KOPT-K1 (cell line): ENCODE data around the gene RMC1.
A peak's percentile ranks its signal among the peaks of the same experiment; 100 is the strongest.
"Not testable (repeated sequence)": the region's sequence is repeated elsewhere in the genome, so short reads cannot be mapped to it uniquely, and the experiment has no call there.

Experiments
- H3K27ac ChIP-seq: fragments of 200-600 bp; sonication (generic); 2 replicates; pipeline ENCODE4 v1.5.1; 2016; ENCODE audit warnings: antibody characterized with exemption, mild to moderate bottlenecking, low read depth, low read length; ENCODE audit not compliant: poor library complexity, severe bottlenecking
- H3K36me3 ChIP-seq: fragments of 200-600 bp; sonication (generic); 2 replicates; pipeline ENCODE4 v1.5.1; 2017; ENCODE audit warnings: antibody characterized with exemption, mild to moderate bottlenecking, low read length, moderate library complexity; ENCODE audit not compliant: insufficient read depth
- H3K9me3 ChIP-seq: fragments of 200-600 bp; sonication (generic); 2 replicates; pipeline ENCODE4 v1.5.1; 2017; ENCODE audit warnings: antibody characterized with exemption, low read length, mild to moderate bottlenecking; ENCODE audit not compliant: insufficient read depth, poor library complexity, severe bottlenecking

Gene RMC1

DNA sequence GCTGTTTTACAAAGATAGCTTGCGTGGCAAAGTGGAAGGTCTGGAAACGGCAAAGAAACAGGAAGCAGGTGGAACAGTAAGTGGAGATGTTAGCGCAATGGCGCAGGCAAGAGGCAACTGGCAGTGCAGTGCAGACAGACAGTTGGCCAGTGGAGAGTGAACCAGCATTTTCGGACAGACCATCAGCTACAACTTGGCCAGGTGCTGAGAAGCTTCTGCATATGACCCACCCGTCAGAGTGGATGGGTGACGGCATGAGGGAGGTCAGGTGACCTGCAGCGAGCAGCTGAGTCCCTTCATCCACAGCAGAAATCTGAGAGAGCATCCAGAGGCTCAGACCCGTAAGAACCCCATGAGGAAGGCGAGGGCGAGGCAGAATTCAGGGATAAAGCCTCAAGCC, 49.2 kb downstream of the RMC1 start:
- Histone ChIP-seq H3K27ac (no peak overlapping the region), H3K36me3 (peaks cover 97% of the 10 kb centered on the region), H3K9me3 (no peaks in the 10 kb centered on the region)

DNA sequence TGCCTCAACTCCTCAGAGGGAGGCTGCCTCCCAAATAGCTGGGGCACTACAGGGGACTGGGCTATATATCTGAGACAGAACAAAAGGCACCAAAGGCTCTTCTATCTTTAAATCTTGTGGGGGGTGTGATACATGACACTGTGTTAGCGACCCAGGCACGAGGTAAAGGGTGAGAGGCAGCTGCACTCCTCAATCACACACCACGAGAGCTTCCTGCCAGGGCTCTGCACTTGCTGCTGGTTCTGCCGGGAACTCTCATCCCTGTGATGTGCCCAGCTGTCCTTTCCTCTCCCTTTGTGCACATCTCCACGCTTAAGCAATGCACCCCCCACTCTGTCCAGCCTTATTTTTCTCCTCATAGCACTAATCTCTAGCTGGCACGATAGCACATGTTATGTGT, 50.6 kb downstream of the RMC1 start:
- Histone ChIP-seq H3K9me3 (no peaks in the 10 kb centered on the region), H3K27ac (peak overlapping the region; percentile 38), H3K36me3 (peaks cover 93% of the 10 kb centered on the region)

DNA sequence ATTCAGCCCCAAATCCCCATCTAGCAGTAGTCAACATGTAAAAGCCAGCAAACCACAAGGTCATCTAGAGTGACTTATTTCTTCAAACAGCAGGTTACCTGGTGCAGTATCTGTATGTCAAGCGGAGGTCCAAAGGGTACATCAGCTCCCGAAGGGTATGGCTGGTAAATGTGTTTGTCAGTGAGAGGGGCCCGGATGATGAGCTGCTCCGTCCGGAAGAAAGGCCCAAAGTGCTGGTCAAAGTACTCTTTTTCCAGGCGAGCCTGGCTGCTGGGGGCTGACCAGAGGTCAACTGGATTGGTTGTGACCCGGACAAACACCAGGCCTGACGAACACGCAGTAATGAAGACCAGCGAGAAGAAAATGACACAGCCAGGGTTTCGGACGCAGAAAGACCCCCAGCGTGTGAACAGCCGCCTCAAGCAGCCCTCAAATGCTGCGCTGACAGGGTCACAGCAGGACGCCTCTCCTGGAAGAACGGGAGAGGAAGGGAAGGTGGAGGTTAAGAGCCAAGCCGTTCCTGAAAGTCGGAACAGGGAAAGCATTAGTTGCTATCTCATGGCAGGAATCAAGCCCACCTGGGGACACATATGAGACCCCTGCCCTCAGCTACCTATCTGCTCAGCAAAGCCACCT, 53.0 kb downstream of the RMC1 start:
- Histone ChIP-seq H3K27ac (no peak overlapping the region), H3K36me3 (peaks cover 93% of the 10 kb centered on the region), H3K9me3 (no peaks in the 10 kb centered on the region)

DNA sequence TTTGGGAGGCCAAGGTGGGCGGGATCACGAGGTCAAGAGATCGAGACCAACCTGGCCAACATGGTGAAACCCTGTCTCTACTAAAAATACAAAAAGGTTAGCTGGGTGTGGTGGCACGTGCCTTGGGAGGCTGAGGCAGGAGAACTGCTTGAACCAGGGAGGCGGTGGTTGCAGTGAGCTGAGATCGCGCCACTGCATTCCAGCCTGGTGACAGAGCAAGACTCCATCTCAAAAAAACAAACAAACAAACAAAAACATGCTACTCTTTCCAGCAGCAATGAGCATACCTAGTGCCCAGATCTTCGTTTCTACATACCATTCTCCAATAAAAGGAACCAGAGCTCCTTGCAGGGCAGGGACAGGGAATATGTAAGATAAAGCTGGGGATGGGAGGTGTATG, 54.2 kb downstream of the RMC1 start:
- H3K36me3 ChIP-seq = peaks cover 93% of the 10 kb centered on the region
- not testable (repeated sequence) for H3K9me3 ChIP-seq, H3K27ac ChIP-seq

DNA sequence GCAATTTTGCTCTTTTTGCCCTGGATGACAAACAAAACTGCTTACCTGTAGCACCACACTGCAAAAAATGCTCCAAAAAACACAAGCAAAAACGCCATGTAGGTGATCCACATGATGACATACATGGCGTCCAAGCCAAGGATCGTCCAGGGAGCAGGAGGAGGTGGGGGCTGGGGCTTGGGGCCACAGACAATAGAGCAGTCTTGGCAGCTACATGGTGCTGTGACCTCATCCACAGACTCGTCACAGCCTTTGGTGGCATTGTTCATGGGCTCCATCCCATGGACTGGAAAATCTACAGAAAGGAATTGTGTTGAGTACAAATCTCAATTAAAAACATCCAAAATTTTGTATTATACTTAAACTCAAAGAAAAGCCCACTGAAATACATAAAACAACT, 56.9 kb downstream of the RMC1 start:
- peaks cover 90% of the 10 kb centered on the region for H3K36me3 ChIP-seq
- no peaks in the 10 kb centered on the region for H3K9me3 ChIP-seq
- H3K27ac ChIP-seq = no peak overlapping the region

DNA sequence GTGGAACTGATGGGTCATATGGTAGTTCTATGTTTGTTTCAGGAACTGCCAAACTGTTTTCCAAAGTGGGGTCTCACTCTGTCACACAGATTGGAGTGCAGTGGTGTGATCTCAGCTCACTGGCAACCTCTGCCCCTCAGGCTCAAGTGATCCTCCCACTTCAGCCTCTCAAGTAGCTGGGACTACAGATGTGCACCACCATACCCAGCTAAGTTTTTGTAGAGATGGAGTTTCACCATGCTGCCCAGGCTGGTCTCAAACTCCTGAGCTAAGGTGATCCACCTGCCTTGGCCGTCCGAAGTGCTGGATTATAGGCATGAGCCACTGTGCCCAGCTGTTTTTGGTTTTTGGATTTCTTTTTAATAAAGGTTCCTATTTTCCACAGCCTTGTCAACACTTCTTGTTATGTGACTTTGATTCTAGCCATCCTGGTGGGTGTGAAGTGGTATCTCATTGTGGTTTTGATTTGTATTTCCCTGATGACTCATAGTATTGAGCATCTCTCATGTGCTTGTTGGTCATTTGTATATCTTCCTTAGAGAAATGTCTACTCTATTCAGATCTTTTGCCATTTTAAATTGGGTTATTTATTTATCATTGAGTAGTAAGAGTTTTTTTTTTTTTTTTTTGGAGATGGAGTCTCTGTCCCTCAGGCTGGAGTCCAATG, 60.2 kb downstream of the RMC1 start:
- Histone ChIP-seq H3K27ac (no peak overlapping the region), H3K36me3 (peaks cover 91% of the 10 kb centered on the region), H3K9me3 (no peaks in the 10 kb centered on the region)

DNA sequence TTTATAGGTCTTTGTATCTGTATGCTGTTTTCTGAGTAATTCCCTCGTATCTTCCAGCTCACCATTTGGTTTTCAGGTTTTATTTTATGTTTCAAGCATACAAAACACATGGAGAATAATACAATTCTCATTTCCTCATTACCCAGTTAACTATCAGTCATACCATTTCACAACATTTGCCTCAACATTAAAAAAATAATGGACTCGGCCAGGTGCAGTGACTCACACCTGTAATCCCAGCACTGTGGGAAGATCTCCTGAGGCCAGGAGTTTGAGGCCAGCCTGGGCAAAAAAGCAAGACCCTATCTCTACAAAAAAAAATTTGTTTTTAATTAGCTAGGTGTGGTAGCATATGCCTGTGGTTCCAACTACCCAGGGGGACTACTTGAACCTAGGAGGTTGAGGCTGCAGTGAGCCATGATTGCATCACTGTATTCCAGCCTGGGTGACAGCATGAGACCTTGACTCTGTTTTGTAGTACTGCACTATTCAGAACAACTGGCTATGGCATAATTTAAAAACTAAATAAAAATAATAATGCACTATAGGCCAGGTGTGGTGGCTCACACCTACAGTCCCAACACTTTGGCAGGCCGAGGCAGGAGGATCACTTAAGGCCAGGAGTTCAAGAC, 62.7 kb downstream of the RMC1 start:
- H3K36me3 ChIP-seq = peaks cover 95% of the 10 kb centered on the region

DNA sequence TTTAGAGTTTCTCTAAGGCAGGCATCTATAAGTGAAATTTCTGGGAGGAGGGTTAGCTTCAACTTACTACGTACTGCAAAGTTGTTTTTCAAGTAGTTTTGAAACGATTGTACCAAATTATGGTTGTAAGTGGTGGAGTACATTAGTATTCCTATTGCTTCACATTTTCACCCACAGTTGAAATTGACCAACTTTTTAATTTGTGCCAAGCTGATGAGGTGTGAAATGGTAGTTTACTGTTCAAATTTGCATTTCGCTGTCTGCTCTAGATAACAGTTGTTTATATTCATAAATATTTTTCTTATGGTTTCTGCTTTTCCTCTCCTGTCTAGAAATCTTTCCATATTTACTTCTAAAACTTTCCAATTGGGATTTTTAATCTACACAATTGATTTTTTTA, 64.4 kb downstream of the RMC1 start:
- Histone ChIP-seq H3K9me3 (no peaks in the 10 kb centered on the region), H3K27ac (no peak overlapping the region), H3K36me3 (peaks cover 95% of the 10 kb centered on the region)

More for the DNA sequence above, 62.7 kb downstream of the RMC1 start:
- H3K27ac ChIP-seq = no peak overlapping the region
- no peaks in the 10 kb centered on the region for H3K9me3 ChIP-seq

DNA sequence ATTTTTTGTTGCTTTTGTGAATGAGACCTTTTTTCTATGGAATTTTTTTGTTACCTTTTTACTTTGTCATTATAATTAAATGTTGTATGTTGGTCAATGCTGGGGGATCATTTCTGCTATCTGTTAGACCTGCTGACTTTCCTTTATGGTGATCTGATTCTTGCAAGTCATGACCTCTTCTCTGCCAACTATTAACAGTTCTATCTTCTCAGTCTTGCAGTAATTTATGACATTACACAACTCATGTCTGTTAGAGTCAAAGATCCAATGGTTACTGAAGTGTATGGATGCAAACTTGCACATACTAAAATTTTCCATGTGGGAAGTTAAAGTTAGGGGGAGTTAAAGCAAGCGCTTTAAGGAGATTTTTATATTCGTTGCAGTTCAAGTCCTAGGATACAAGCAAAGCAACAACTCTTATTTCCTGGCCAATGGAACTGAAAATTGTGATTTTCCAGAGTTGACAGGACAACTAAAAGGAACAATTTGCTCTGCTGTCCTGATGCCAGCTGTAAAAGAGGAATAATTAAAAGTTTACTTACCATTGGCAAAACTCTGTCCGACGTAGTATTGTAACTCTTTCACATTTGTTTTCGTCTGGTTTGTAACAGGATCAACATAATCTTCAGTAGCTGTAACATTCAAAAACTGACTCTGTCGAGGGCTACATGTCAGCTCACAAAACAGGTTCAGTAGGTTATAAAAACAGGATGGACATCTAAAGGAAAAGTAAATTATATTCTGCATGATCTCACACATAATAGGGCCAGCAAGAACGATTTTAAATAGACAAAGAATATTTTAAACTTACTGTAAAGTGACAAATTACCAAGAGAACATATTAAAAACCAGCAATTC, 65.2 kb downstream of the RMC1 start:
- no peak overlapping the region for H3K27ac ChIP-seq
- peaks cover 95% of the 10 kb centered on the region for H3K36me3 ChIP-seq
- no peaks in the 10 kb centered on the region for H3K9me3 ChIP-seq

DNA sequence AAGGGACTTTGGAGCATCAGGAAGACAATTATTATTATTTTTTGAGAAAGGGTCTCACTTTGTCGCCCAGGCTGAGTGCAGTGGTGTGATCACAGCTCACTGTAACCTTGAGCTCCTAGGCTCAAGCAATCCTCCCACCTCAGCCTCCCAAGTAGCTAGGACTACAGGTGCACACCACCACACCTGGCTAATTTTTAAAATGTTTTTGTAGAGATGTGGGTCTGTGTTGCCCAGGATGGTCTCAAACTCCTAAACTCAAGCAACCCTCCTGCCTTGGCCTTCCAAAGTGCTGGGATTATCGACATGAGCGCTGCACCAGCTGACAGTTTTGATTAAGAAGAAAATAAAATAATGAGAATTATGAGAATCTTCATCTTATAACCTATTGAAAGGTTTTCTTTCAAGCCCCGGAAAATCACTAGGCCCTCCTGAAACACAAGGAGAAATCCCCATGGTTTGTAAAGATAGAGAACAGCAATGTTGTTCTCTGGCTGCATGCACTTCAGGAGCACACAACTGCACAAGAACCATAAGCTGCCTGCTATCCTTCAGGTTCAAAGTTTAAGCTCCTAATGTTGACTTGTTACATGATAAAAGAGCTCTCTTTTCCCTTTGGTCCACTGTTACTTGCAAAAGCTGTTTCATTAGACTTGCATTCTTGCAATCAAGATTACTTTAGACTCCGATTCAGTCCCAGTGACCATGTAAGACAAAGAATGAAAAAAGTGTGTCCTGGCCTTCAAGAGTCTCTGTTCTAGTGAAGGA, 66.2 kb downstream of the RMC1 start:
- Histone ChIP-seq H3K9me3 (no peaks in the 10 kb centered on the region), H3K27ac (no peak overlapping the region), H3K36me3 (peaks cover 86% of the 10 kb centered on the region)

DNA sequence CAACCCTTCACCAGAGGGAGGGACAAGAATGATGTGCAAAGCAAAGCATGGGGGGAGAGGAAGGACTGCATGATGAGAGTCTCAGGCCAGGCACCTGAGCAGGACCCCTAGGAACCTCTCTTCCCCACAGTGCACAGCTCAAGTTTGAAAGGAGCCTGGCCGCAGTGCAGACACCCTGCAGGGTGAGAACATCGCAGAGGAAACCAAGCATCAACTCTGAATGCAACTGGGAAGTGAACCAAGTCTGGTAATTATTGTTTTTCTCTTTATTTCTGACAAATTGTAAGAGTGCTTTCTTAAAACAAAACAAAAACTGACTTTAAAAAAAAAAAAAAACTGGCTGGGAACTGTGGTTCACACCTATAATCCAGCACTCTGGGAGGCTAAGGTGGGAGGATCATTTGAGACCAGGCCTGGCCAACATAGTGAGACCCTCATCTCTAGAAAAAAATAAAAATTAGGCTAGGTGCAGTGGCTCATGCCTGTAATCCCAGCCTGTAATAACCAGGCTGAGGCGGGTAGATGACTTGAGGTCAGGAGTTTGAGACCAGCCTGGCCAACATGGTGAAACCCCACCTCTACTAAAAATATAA, 67.7 kb downstream of the RMC1 start:
- Histone ChIP-seq H3K36me3 (peaks cover 80% of the 10 kb centered on the region), H3K27ac (no peak overlapping the region), H3K9me3 (no peaks in the 10 kb centered on the region)

DNA sequence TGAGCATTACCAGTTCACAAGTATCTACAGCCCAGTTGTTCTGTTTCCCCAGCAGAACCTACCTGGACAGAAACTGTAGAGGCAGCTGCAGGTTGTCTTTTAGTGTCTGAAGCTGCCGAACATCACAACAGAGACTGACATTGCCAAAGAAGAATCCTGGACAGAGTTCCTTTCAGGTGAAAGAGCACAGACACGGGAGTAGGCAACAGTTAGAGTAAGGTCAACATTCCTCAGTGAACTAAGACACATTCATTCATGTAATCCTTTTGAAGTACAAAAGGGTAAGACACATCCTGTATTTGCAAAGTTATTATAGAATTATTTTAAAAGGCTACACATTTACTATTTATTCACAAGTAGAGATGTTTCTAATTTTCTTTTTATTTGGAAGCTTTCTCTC, 68.7 kb downstream of the RMC1 start:
- H3K27ac ChIP-seq = no peak overlapping the region
- no peaks in the 10 kb centered on the region for H3K9me3 ChIP-seq
- H3K36me3 ChIP-seq = peaks cover 75% of the 10 kb centered on the region

DNA sequence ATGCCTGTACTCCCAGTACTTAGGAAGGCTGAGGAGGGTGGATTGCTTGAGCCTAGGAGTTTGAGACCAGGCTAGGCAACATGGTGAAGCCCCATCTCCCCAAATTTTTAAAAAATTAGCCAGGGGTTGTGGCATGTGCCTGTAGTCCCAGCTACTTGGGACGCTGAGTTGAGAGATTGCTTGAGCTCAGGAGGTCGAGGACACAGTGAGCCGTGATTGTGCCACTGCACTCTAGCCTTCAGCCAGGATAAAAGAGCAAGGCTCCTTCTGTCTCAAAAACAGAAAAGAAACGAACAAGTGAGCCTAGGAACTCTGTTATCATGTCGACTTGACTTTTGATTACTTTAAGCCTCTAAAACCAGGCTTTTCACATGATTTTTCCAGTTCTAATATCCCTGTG, 69.3 kb downstream of the RMC1 start:
- peaks cover 69% of the 10 kb centered on the region for H3K36me3 ChIP-seq

DNA sequence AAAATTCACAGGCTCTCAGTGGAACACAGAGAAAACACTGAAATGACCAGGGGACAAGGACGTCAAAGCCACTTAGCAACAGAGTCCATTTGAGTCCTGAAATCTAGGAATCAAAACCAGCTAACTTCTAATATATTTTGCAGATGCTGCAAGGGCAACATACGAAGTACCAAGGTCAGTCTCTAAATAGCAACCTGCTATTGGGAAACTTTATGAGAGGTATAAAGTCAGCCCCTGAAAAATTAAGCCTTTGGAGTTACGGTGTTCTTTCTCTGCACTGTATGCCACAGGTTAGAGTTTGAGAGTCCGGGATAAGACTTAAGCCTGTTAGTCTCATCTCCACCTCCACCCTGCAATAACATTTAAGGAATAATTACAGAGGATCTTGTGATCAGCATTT, 69.7 kb downstream of the RMC1 start:
- Histone ChIP-seq H3K27ac (no peak overlapping the region), H3K9me3 (no peaks in the 10 kb centered on the region), H3K36me3 (peaks cover 66% of the 10 kb centered on the region)

More for the DNA sequence above, 69.3 kb downstream of the RMC1 start:
- H3K27ac ChIP-seq = no peak overlapping the region
- H3K9me3 ChIP-seq = no peaks in the 10 kb centered on the region
